EH (cell line): Measurements from ENCODE around the gene CD7.

ENCODE experiments used
- DNase-seq: peaks from one replicate; pipeline ENCODE4 v3.0.0-alpha.2; 2015; ENCODE audit warnings: low read depth

The CD7 gene

GRCh38 chr17:82328141-82328993, 11.0 kb upstream of the CD7 start:
- DNase-seq, result no peak

- no peak for DNase-seq
Observed at GRCh38 chr17:82327757-82328140, 10.3 kb upstream of the CD7 start.

- no peak for DNase-seq
Observed at GRCh38 chr17:82327289-82327688, 9.9 kb upstream of the CD7 start.

GRCh38 chr17:82325286-82326180, 8.1 kb upstream of the CD7 start:
- no peak for DNase-seq

DNA sequence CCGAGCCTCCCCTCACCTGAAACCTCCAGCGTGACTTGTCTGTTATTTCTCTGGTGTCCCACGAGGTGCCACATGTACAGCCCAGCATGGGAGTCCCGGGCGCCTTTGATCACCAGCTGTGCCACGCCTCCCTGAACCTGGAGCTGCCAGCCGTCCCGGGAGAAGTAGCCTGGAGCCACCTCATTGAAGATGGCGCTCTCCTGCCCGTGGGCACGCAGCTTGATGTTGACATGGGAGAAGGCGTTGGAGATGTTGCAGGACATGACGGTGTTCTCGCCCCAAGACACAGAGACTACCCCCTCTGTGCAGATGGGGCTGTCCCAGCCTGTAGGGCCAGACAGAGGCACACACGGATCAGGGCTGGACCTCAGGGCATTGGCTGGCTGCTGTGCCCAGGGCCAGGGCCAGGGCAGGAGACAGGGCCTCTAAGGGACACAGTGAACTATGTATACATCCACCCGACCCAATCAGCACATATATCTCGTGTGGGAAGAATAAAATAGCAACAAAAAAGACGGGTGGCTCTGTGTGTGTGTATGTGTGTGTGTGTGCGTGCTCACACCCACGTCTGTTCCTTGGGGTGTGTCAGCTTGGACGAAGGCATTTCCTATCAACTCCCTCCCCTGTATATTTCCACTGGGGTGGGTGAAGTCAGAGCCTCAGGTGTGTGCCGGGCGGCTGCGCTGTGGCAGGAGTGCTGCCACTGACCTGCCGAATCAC, 7.3 kb upstream of the CD7 start:
- DNase-seq, result no peak

- no peak for DNase-seq
Observed at GRCh38 chr17:82323514-82324234, 6.3 kb upstream of the CD7 start.

- no peak for DNase-seq
Observed at GRCh38 chr17:82322526-82323453, 5.4 kb upstream of the CD7 start.

DNA sequence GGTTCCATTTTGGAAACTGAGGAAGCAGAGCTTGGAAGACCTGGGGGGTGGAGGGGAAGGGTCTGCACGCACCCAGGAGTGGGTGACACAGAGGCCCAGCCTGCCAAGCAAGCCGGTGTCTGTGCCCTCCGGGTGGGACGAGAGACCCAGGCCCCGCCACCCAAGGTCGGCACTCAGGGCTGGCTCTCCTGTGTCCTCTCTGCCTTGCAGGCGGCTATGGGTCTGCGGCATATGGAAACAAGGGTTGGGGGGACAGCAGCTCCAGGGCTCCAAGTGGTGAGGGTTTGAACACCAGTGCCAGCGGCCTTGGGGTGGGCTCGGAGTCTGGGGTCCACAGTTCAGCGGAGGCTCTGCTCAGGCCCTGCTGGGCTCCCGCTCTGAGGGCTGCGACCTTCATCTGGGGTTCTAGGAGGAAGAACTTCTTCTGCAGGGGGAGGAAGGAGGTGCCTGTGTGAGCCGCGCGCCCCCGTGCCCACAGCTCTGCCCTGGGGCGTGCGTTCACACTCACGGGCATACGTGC, 4.6 kb upstream of the CD7 start:
- no peak for DNase-seq

GRCh38 chr17:82320956-82321927, 3.8 kb upstream of the CD7 start:
- DNase-seq, result no peak

GRCh38 chr17:82320140-82320840, 2.9 kb upstream of the CD7 start:
- DNase-seq, result no peak

DNA sequence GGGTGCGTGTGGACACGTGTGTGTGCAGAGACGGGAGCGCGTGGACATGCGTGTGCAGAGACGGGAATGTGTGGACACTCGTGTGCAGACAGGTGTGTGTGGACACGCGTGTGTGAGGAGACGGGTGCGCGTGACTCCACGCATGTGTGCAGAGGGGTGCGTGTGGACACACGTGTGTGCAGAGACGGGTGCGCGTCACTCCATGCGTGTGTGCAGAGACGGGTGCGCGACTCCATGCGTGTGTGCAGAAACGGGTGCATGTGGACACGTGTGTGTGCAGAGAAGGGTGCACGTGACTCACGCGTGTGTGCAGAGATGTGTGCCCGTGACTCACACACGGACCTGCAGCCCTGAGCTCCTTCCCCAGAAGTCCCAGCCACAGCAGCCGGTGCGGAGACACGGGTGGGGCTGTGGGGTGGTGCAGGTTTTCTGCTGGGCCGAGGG, 2.2 kb upstream of the CD7 start:
- no peak for DNase-seq

- no peak for DNase-seq
Observed at GRCh38 chr17:82318772-82319606, 1.6 kb upstream of the CD7 start.

DNA sequence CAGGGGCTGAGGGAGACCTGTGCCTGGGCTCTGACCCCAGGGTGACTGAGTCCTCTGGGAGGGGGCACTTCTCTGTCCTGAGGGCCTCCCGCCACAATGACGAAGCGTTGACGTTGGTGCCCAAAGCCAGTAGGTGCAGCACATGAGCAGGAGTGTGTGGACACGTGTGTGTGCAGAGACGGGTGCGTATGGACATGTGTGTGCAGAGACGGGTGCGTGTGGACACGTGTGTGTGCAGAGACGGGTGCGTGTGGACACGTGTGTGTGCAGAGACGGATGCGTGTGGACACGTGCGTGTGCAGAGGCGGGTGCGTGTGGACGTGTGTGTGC, 726 bp upstream of the CD7 start:
- DNase-seq, result no peak

DNA sequence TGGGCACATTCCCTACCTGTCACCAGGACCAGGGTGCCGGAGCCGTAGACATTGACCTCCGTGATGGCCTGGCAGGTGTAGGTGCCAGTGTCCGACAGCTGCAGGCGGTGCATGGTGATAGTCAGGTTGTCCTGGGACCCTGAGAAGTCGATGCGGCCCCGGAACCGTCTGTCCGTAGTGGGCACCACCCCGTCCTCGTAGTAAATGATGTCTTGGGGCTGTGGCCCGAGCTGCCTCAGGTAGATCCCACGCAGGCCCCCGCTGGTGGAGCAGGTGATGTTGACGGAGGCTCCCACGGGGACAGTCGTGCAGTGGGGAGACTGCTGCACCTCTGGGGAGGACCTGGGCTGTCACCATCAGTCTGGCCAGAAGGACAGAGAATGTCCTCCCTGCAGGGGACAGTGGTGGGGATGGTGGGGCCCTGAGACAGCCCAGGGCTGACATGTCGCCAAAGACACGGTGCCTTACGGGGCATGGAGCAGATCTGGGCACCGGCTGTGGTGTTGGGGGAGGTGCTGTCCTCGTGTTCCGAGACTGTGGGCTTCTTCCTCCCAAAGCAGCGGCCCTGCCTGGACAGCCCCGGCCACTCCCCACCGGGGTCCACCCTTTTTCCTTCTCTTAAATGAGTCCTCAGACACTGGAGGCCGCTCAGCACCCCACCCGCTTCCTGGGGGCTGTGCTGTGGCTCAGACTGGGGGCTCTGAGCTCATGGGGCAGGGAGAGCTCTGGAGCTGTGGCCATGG, 586 bp downstream of the CD7 start:
- DNase-seq, result no peak

DNA sequence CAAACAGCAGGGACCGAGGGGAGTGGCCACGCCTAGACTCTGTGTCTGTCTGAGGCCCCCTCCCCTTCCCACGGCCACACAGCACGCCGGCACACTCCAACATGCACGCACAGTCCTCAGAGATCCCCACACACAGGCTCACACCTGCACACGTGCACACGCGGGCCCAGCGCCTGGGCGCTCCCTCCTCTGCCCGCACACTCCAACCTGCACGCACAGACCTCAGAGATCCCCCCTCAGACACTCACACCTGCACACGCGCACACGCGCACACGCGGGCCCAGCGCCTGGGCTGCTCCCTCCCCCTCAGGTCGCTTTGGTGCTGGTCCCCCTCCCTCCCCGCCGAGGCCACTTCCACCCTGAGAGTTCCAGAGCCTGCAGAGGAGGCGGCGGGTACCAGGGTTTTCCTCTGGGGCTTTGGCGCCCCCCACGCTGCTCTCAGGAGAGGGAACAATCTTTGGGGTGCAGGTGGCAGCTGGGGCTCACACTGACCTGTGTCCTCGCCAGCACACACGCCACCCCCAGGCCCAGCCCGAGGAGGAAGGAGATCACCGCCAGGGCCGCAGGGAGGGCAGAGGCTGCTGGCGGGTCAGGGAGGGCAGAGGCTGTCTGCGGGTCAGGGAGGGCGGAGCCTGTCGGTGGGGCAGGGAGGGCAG, 1.6 kb downstream of the CD7 start:
- DNase-seq, result no peak
